H4 (cell line): ENCODE data around the gene PKN1. TPM values are rescaled to one million over a fixed set of nuclear protein-coding genes. Genes with fewer than 3 reads are reported as not detected.

Experiments
- DNase-seq: peaks from one replicate; pipeline ENCODE4 v3.0.0-alpha.2; 2015; ENCODE audit warnings: low spot score
- total RNA-seq: library from RNA; depleted of rRNA; stranded (reverse); fragments of >200 nt; shearing (Covaris generic); gene quantifications from 2 replicates; pipeline ENCODE4 v1.2.3, GENCODE V29; 2014

The PKN1 gene
- total RNA-seq, 1 experiment from 2014 or later, result 19.0 TPM

GRCh38 chr19:14406645-14407401 is 26.3 kb upstream of the PKN1 start:
- DNase-seq, result no peak

GRCh38 chr19:14407605-14408484 is 25.3 kb upstream of the PKN1 start:
- DNase-seq, result no peak

GRCh38 chr19:14408491-14409145 is 24.5 kb upstream of the PKN1 start:
- DNase-seq, result no peak

- DNase-seq, result no peak
Observed at GRCh38 chr19:14409146-14410023, 23.7 kb upstream of the PKN1 start.

- no peak for DNase-seq
Observed at GRCh38 chr19:14410091-14411051, 22.7 kb upstream of the PKN1 start.

- no peak for DNase-seq
Observed at GRCh38 chr19:14411161-14411937, 21.8 kb upstream of the PKN1 start.

DNA sequence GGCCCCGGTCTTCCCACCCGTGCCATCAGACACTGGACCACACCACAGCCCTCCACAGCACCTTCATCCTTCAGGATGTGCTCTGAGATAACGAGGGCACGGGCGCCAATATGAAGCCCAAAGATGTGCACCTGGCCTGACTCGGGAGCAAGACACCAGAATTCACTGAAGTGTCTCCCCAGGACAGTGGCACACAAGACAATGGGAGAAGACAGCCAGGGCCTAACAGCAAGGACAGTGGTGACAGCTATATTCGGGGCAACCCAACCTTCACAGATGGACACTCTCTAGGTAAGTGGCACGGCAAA is 21.2 kb upstream of the PKN1 start:
- DNase-seq, result no peak

DNA sequence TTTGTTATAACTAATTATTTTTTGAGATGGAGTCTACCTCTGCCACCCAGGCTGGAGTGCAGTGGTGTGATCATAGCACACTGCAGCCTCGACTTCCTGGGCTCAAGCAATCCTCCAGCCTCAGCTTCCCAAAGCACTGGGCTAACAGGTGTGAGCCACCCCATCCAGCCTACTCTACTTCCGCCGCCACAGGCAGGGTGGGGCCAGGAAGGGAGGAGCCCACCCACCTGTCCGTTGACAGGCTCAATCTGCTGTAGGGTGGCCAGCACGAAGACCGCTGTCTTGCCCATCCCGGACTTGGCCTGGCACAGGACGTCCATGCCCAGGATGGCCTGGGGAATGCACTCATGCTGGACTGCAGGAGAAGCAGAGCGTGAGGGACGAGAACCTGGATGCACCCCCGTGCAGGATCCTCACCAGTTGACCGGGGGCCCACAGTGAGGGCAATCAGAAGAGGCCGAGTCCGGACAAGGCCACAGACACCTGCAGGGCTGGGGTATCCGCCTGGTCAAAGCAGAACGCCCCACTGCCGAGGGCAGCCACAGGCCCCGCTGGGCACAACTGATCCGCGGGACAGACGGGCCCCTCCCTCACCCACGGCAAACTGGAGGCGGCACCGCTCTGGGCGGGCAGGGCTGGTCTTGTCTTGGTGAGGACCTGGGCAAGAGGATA is 20.6 kb upstream of the PKN1 start:
- DNase-seq, result no peak

DNA sequence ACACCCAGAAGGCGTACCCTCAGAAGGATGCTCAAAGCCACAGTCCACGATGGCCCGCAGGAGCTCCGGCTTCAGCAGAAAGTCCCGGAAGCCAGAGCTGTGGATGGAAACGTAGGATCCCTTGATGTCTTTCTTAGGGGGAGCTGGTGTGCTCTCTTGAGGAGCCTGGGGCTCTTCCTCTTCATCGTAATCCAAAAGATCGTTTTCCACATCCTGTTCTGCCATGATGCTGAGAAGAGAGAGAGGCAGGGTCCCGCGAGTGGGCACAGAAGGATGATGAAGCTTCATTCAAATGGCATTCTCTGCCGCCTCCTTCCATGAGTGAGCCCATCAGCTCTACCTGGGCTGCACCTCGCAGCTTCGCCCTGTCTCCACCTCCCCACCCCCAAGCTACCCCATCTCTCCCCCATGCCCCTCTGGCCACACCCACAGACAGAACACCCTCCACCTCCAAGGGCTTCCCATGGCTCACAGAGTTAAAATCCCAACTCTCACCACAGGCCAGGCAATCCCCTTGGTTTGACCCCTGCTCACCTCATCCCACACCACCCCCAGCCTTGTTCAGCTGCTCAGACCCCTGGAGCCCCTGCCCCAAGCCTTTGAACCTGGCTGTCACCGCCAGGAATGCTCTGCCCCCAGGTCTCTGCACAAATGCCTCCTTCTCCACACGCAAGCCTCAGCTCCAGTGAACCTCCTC is 20.0 kb upstream of the PKN1 start:
- DNase-seq, result no peak

GRCh38 chr19:14413693-14414181 is 19.4 kb upstream of the PKN1 start:
- DNase-seq, result no peak

DNA sequence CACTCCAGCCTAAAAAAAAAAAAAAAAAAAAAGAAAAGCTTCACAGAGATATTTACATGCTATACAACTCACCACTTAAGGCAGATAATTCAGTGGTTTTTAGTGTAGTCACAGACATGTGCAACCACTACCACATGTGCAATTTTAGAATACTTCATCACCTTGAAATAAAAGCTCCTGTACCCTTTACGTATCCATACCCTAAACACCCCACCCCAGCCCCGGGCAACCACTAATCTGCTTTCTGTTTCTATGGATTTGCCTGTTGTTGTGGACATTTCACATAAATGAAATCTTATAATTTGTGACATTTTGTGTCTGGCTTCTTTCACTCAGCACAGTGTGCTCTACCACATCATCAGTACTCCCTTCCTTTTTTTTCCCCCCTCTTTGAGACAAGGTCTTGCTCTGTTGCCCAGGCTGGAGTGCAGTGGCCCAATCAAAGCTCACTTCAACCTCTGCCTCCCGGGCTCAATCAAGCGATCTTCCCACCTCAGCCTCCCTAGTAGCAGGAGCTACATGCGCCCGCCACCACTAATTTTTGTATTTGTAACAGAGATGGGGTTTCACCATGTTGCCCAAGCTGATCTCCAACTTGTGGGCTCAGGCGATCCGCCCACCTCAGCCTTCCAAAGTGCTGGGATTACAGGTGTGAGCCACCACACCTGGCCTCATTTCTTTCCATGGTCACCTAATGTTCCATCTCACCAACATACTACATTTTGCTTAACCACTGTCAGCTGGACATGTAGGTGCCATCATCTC is 18.0 kb upstream of the PKN1 start:
- no peak for DNase-seq

DNA sequence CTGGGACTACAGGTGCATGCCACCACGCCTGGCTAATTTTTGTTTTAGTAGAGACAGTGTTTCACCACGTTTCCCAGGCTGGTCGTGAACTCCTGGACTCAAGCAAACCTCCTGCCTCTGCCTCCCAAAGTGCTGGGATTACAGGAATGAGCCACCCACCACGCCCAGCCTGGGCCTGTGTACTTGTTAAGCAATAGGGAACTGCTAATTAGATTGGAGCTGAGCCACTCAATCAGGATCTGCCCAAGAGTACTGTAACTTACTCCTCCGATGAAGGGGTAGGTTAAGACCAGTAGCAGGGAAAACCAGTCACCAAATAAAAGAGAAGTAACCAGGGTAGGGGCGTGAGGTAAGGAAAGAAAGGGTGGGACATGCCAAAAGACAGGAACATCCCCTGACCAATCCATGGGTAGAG is 16.3 kb upstream of the PKN1 start:
- no peak for DNase-seq

- DNase-seq, result no peak
Observed at GRCh38 chr19:14418856-14419105, 14.3 kb upstream of the PKN1 start.

- peak; percentile 100 for DNase-seq
Observed at GRCh38 chr19:14419106-14419813, 13.8 kb upstream of the PKN1 start, which contains the start of gene DDX39A. DDX39A (minus strand) TSS chr19:14419341; CDS start chr19:14413220, 6,121 bp downstream.

DNA sequence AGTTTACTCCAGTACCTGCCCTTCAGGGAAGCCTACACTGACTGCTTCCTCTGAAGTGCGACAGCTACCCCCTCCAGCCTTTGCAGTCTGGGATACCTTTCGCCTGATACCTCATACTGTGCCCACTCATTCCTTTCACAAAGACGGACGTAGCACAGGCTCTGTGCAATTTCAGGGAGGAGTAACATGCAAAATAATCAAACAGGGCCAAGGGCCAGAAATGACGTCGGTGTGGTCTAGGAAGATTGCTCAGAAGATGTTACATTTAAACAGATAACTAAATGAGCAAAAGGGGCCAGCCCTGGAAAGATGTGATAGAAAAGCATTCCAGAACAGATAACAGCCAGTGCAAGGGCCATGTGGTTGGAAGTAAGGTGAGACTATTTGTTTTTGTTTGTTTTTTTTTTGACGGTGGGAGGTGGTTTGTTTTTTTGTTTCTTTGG is 7.4 kb upstream of the PKN1 start:
- no peak for DNase-seq

DNA sequence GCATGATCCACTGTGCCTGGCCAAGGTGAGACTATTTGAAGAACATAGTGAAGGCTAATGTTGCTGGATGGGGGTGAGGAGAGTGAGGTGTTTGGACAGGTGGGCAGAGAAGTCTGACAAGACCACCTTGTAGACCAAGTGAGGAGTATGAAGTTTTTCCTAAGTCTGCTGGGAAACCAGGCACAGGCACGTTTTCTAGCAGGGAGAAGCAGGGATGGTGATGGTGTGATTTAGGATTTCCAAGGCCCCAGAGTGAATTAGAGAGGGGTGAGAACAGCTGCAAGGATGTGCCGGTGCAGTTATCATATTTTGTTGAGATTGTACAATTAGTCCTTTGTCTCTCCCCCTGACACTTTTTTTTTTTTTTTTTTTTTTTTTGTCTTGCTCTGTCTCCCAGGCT is 5.6 kb upstream of the PKN1 start:
- DNase-seq, result no peak

DNA sequence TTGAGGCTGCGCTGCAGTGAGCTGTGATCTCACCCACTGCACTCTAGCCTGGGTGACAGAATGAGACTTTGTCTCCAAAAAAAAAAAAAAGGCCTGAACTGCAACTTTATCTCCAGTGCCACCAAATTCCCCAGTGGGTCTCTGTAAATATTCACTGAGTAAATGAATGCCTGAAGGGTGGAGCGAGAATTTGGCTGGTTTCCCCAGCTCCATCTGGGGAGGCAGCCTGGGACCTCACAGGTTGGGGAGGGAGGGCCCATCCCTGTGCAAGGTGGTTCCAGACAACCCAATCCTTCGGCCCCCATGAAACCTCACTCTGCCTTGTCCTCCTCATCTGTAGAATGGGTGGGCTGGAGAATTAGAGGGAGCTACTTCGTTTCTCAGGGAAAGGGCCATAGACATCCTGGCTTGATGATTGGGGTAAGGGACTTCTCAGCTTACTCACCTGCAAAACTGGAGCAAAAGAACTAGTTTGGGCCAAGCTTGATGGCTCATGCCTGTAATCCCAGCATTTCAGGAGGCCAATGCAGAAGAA is 4.2 kb upstream of the PKN1 start:
- DNase-seq, result no peak
